Vagina (tissue), 2 donors: ENCODE measurements around the gene SFTPA1. TPM values are rescaled to one million over a fixed set of nuclear protein-coding genes. Genes with fewer than 3 reads are reported as not detected.
A peak's percentile ranks its signal among the peaks of the same experiment; 100 is the strongest.
"Not testable (repeated sequence)": the region's sequence is repeated elsewhere in the genome, so short reads cannot be mapped to it uniquely, and the experiment has no call there.

Experiments
- DNase-seq, 2 donors: peaks; one replicate each; pipeline ENCODE4 v3.0.0-alpha.2; 2017; ENCODE audit errors: extremely low spot score in 2 of 2
- H3K27ac ChIP-seq: fragments of 200-600 bp; sonication (generic); one replicate; pipeline ENCODE4 v1.5.1; 2019
- H3K27me3 ChIP-seq: fragments of 200-600 bp; sonication (generic); one replicate; pipeline ENCODE4 v1.5.1; 2019
- H3K36me3 ChIP-seq, 2 donors: fragments of 200-600 bp; sonication (generic); one replicate each; pipeline ENCODE4 v1.5.1; 2017 to 2019
- H3K4me1 ChIP-seq: fragments of 200-600 bp; sonication (generic); one replicate; pipeline ENCODE4 v1.5.1; 2019
- H3K4me3 ChIP-seq, 2 donors: fragments of 200-600 bp; sonication (generic); 1 replicate in 1 of 2; 2 replicates in 1 of 2; pipeline ENCODE4 v1.5.1; 2016 to 2019
- H3K9me3 ChIP-seq: fragments of 200-600 bp; sonication (generic); one replicate; pipeline ENCODE4 v1.5.1; 2019
- CTCF ChIP-seq, 3 experiments: fragments of 450-650 bp in 2 of 3; fragments of 200-600 bp in 1 of 3; sonication (generic) in 1 of 3; IDR thresholded peaks; one replicate each; pipeline ENCODE4 v1.5.1; 2017 to 2019; ENCODE audit warnings: antibody characterized with exemption in 3 of 3, mild to moderate bottlenecking in 2 of 3, moderate library complexity in 2 of 3
- POLR2A ChIP-seq, 2 donors: fragments of 450-650 bp; IDR thresholded peaks; one replicate each; pipeline ENCODE4 v1.6.1; 2017; ENCODE audit warnings: antibody characterized with exemption in 2 of 2, mild to moderate bottlenecking in 2 of 2, moderate library complexity in 2 of 2
- POLR2AphosphoS5 ChIP-seq, 2 donors: sonication (generic); formaldehyde crosslinking; IDR thresholded peaks; one replicate each; pipeline ENCODE4 v1.9.0; 2017; ENCODE audit warnings: antibody characterized with exemption in 2 of 2, mild to moderate bottlenecking in 2 of 2, low read depth in 1 of 2; ENCODE audit not compliant: insufficient read depth in 1 of 2
- intact Hi-C: fragments of 100-400 bp; cut with DNase I; formaldehyde crosslinking; loops from one replicate; pipeline ENCODE4 v1.15.1; 2023
- total RNA-seq: library from RNA; depleted of rRNA; stranded (reverse); fragments of >200 nt; gene quantifications from one replicate; pipeline ENCODE4 v1.2.3, GENCODE V29; 2016

SFTPA1 gene
- total RNA-seq, 1 donor from 2014 or later: 2.9 TPM

- intact Hi-C loops: no loop called here
- Histone ChIP-seq H3K27ac (no peak overlapping the region), H3K4me3 (no peak overlapping the region), H3K9me3 (no peaks in the 10 kb centered on the region), H3K4me1 (no peaks in the 10 kb centered on the region), H3K36me3 (no peaks in the 10 kb centered on the region), H3K27me3 (no peaks in the 10 kb centered on the region)
- TF ChIP-seq CTCF (IDR thresholded peaks at IDR 0.05) (peak in 1 of 3 experiments; percentile 12), POLR2AphosphoS5 (IDR thresholded peaks at IDR 0.05; ENCODE audit: insufficient read depth in 1 of 2, low read depth in 1 of 2) (no peak)
- DNase-seq: no peak
These were observed 2.0 kb upstream of the SFTPA1 start for GRCh38 chr10:79608505-79609375.

GRCh38 chr10:79611193-79611976, 646 bp downstream of the SFTPA1 start:
- H3K36me3 ChIP-seq, H3K4me3 ChIP-seq, intact Hi-C loops, H3K9me3 ChIP-seq, H3K27ac ChIP-seq, DNase-seq, H3K4me1 ChIP-seq, H3K27me3 ChIP-seq: not testable (repeated sequence)

GRCh38 chr10:79615577-79615976, 4.8 kb downstream of the SFTPA1 start:
- no peak for TF ChIP-seq CTCF (IDR thresholded peaks at IDR 0.05)
- no peak for TF ChIP-seq POLR2A (IDR thresholded peaks at IDR 0.05)
- no peak for TF ChIP-seq POLR2AphosphoS5 (IDR thresholded peaks at IDR 0.05; ENCODE audit: insufficient read depth in 1 of 2, low read depth in 1 of 2)
- Histone ChIP-seq H3K27me3 (no peaks in the 10 kb centered on the region), H3K4me3 (no peak overlapping the region), H3K36me3 (no peaks in the 10 kb centered on the region), H3K9me3 (no peaks in the 10 kb centered on the region), H3K27ac (no peak overlapping the region), H3K4me1 (no peaks in the 10 kb centered on the region)
- intact Hi-C loops: no loop called here
- no peak for DNase-seq

DNA sequence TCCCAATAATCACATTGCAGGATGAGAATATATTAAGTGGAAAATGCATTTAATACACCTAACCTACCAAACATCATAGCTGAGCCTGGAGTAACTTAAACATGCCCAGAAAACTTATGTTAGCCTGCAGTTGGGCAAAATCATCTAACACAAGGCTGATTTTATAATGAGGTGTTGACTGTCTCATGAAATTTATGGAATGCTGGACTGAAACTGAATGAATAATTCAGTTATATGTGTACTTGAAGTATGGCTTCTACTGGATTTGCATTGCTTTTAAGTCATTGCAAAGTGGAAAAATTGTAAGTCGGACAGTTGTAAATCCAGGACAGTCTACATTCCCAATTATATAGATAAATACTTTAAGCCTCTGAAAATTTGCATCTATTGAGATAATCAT, 5.4 kb downstream of the SFTPA1 start:
- H3K4me1 ChIP-seq: no peaks in the 10 kb centered on the region
- no peak overlapping the region for H3K4me3 ChIP-seq
- no peaks in the 10 kb centered on the region for H3K27me3 ChIP-seq
- DNase-seq: no peak
- intact Hi-C loops: no loop called here
- TF ChIP-seq CTCF (IDR thresholded peaks at IDR 0.05) (no peak), POLR2A (IDR thresholded peaks at IDR 0.05) (no peak), POLR2AphosphoS5 (IDR thresholded peaks at IDR 0.05; ENCODE audit: insufficient read depth in 1 of 2, low read depth in 1 of 2) (no peak)
- H3K36me3 ChIP-seq: no peaks in the 10 kb centered on the region
- no peak overlapping the region for H3K27ac ChIP-seq
- H3K9me3 ChIP-seq: no peaks in the 10 kb centered on the region

DNA sequence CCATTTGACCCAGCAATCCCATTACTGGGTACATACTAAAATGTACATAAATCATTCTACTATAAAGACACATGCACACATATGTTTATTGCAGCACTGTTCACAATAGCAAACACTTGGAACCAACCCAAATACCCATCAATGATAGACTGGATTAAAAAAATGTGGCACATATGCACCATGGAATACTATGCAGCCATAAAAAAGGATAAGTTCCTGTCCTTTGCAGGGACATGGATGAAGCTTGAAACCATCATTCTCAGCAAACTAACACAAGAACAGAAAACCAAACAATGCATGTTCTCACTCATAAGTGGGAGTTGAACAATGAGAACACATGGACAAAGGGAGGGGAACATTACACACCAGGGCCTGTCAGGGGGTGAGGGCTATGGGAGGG, 12.9 kb downstream of the SFTPA1 start:
- H3K9me3 ChIP-seq, H3K36me3 ChIP-seq, DNase-seq, H3K27me3 ChIP-seq, H3K27ac ChIP-seq, H3K4me1 ChIP-seq, H3K4me3 ChIP-seq, intact Hi-C loops: not testable (repeated sequence)

DNA sequence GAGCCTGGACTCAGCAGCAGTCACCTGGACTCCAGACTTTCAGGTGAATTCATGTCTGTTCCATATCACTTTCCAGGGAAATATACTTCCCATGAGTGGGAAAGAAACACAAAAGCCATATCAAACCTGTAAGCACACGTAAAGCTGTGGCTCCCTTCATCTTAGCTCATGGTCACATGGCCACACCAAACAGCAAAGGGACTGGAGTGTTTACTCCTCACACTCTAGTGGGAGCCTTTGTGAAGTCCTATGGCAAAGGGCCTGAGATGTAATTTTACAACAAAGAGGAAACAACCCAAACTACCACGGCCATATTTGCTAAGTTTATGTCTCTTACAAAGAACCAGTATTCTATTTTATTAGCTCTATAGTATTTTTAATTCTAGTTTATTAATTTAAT, 16.3 kb downstream of the SFTPA1 start:
- Histone ChIP-seq H3K27ac (no peak overlapping the region), H3K27me3 (no peaks in the 10 kb centered on the region), H3K36me3 (no peaks in the 10 kb centered on the region), H3K9me3 (no peaks in the 10 kb centered on the region), H3K4me1 (no peaks in the 10 kb centered on the region), H3K4me3 (no peak overlapping the region)
- no peak for DNase-seq
- TF ChIP-seq CTCF (IDR thresholded peaks at IDR 0.05) (no peak), POLR2A (IDR thresholded peaks at IDR 0.05) (no peak)
- intact Hi-C loops: no loop called here
